Measurements from ENCODE around the gene AOX1.
"Not testable (repeated sequence)": the region's sequence is repeated elsewhere in the genome, so short reads cannot be mapped to it uniquely, and the experiment has no call there.

- TF ChIP-seq CTCF, EP300 (IDR thresholded peaks at IDR 0.05): not testable (repeated sequence)
Measured at GRCh38 chr2:200628461-200628860, 42.6 kb downstream of the AOX1 start.
